DOHH2 (cell line): ENCODE measurements around the gene VRK2.

ENCODE experiments used
- H3F3A ChIP-seq: fragments of 200-600 bp; sonication (generic), shearing (Covaris generic); 2 replicates; pipeline ENCODE4 v1.6.0; 2016; ENCODE audit warnings: antibody characterized with exemption, mild to moderate bottlenecking; ENCODE audit not compliant: control insufficient read depth, insufficient read depth
- H3K27ac ChIP-seq: fragments of 200-600 bp; sonication (generic); 2 replicates; pipeline ENCODE4 v1.5.1; 2014; ENCODE audit warnings: low read depth, mild to moderate bottlenecking, low read length, moderate library complexity
- H3K27me3 ChIP-seq: fragments of 200-600 bp; sonication (generic); 2 replicates; pipeline ENCODE4 v1.6.1; 2014; ENCODE audit warnings: mild to moderate bottlenecking, low read length, mixed read lengths; ENCODE audit not compliant: control insufficient read depth
- H3K36me3 ChIP-seq: fragments of 200-600 bp; sonication (generic); 2 replicates; pipeline ENCODE4 v1.6.1; 2014; ENCODE audit warnings: mild to moderate bottlenecking, low read length, moderate library complexity, mixed read lengths; ENCODE audit not compliant: control insufficient read depth
- H3K4me1 ChIP-seq: fragments of 200-600 bp; sonication (generic); 2 replicates; pipeline ENCODE4 v1.6.1; 2014; ENCODE audit warnings: mild to moderate bottlenecking, low read length, mixed read lengths; ENCODE audit not compliant: control insufficient read depth
- H3K4me2 ChIP-seq: fragments of 200-600 bp; sonication (generic); 2 replicates; pipeline ENCODE4 v1.6.0; 2014; ENCODE audit warnings: mild to moderate bottlenecking, low read length, moderate library complexity
- H3K4me3 ChIP-seq: fragments of 200-600 bp; sonication (generic); 2 replicates; pipeline ENCODE4 v1.5.1; 2014; ENCODE audit warnings: mild to moderate bottlenecking, low read length, mixed read lengths
- H3K79me2 ChIP-seq: fragments of 200-600 bp; sonication (generic); 2 replicates; pipeline ENCODE4 v1.6.1; 2014; ENCODE audit warnings: mild to moderate bottlenecking, low read length, mixed read lengths; ENCODE audit not compliant: control insufficient read depth
- H3K9me2 ChIP-seq: fragments of 200-600 bp; sonication (generic); replicated peaks from 2 replicates; pipeline ENCODE4 v1.6.1; 2014; ENCODE audit warnings: mild to moderate bottlenecking, low read length, mixed read lengths; ENCODE audit not compliant: control insufficient read depth
- H3K9me3 ChIP-seq: fragments of 200-600 bp; sonication (generic); 2 replicates; pipeline ENCODE4 v1.6.1; 2014; ENCODE audit warnings: antibody characterized with exemption, low read length, mixed read lengths; ENCODE audit not compliant: control insufficient read depth, insufficient read depth
- H4K20me1 ChIP-seq: fragments of 200-600 bp; sonication (generic); 2 replicates; pipeline ENCODE4 v1.6.0; 2014; ENCODE audit warnings: low read depth, mild to moderate bottlenecking, antibody characterized with exemption, low read length, moderate library complexity; ENCODE audit not compliant: control insufficient read depth, insufficient read depth
- EZH2phosphoT487 ChIP-seq: fragments of 200-600 bp; sonication (generic); IDR thresholded peaks from 2 replicates; pipeline ENCODE4 v1.6.1; 2017; ENCODE audit warnings: borderline replicate concordance, mild to moderate bottlenecking, antibody characterized with exemption, low read length, moderate library complexity, mixed read lengths
- TF ChIP-seq, protein P1 (sequence below): fragments of 200-600 bp; sonication (generic); IDR thresholded peaks from one replicate; pipeline ENCODE4 v1.5.1; 2014; ENCODE audit warnings: antibody characterized with exemption, mild to moderate bottlenecking, low read depth, low read length; ENCODE audit not compliant: poor library complexity, severe bottlenecking

The VRK2 gene

DNA sequence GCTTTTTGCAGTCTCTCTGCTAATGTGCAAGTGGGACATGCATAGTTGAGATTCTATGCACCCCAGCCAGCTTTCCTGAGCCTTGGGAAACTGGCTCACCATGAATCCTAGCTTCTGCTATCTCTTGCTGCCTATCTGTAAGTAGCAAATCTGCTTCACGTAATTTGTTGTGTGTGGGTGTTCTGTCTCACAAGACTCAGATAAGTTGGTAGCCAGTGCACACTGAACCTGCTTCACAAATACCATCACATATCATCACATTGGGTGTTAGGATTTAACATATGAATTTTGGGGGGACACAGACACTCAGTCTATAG, 13.9 kb upstream of the VRK2 start:
- no peaks in the 10 kb centered on the region for H3K9me3 ChIP-seq
- no peaks in the 10 kb centered on the region for H4K20me1 ChIP-seq
- TF ChIP-seq, protein P1, sequence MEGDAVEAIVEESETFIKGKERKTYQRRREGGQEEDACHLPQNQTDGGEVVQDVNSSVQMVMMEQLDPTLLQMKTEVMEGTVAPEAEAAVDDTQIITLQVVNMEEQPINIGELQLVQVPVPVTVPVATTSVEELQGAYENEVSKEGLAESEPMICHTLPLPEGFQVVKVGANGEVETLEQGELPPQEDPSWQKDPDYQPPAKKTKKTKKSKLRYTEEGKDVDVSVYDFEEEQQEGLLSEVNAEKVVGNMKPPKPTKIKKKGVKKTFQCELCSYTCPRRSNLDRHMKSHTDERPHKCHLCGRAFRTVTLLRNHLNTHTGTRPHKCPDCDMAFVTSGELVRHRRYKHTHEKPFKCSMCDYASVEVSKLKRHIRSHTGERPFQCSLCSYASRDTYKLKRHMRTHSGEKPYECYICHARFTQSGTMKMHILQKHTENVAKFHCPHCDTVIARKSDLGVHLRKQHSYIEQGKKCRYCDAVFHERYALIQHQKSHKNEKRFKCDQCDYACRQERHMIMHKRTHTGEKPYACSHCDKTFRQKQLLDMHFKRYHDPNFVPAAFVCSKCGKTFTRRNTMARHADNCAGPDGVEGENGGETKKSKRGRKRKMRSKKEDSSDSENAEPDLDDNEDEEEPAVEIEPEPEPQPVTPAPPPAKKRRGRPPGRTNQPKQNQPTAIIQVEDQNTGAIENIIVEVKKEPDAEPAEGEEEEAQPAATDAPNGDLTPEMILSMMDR: no peak
- no peak for TF ChIP-seq EZH2phosphoT487
- peaks cover 25% of the 10 kb centered on the region for H3K4me1 ChIP-seq
- no peaks in the 10 kb centered on the region for H3K36me3 ChIP-seq
- H3K79me2 ChIP-seq: no peaks in the 10 kb centered on the region
- no peaks in the 10 kb centered on the region for H3K9me2 ChIP-seq
- H3K4me3 ChIP-seq: 0 out of 2 replicates have a peak overlapping the region, but pooled peaks have one; percentile 1
- H3F3A ChIP-seq: no peaks in the 10 kb centered on the region
- no peak overlapping the region for H3K27ac ChIP-seq
- no peaks in the 10 kb centered on the region for H3K27me3 ChIP-seq
- H3K4me2 ChIP-seq: peak overlapping the region; percentile 48

DNA sequence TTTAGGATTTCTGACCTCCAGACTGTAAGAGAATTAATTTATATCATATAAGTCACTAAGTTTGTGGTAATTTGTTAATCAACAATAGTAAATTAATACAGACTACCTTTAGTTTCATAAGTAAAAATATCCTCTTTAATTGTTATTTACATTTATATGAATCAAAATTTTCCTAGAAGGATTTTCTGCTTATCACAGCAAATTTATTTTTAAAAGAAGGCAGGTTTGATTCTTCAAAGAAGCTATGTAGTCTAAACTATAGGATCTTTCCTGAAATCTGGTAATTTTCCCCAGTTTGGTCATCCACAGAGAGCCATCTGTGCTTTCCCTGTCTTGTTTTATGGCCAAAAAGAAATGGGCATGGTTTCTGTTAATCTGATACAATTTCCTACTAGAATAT, 13.1 kb upstream of the VRK2 start:
- no peaks in the 10 kb centered on the region for H3K36me3 ChIP-seq

DNA sequence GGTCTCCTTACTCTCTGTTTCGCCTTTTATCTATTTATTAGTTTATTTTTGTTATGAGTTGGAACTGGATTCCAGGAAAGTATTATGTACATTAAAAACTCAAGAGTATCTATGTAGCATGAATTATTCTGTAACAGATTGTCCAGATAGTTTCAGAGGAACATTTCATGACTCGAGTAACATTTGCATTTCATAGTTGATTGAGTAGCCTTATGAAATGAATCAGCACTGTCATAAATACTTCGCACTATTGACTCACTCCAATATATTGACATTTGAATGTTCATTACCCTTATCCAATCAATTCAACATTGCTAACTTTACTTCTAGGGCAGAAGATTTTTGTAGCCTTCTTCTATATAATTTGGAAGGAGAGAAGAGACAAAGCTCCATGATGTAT, 11.3 kb upstream of the VRK2 start:
- Histone ChIP-seq H3K4me2 (no peak overlapping the region), H3K9me3 (no peaks in the 10 kb centered on the region), H3K9me2 (no peaks in the 10 kb centered on the region), H3K4me3 (no peak overlapping the region), H3K27ac (no peak overlapping the region), H3K36me3 (no peaks in the 10 kb centered on the region), H3K4me1 (peaks cover 35% of the 10 kb centered on the region), H3F3A (no peaks in the 10 kb centered on the region), H3K27me3 (no peaks in the 10 kb centered on the region), H3K79me2 (no peaks in the 10 kb centered on the region), H4K20me1 (no peaks in the 10 kb centered on the region)
- TF ChIP-seq, protein P1: no peak
- no peak for TF ChIP-seq EZH2phosphoT487

More for the DNA sequence above, 13.1 kb upstream of the VRK2 start:
- no peak for TF ChIP-seq EZH2phosphoT487
- TF ChIP-seq, protein P1: no peak
- Histone ChIP-seq H3K4me3 (no peak overlapping the region), H3K27me3 (no peaks in the 10 kb centered on the region), H3K27ac (no peak overlapping the region), H3K4me2 (no peak overlapping the region), H3K79me2 (no peaks in the 10 kb centered on the region), H3F3A (no peaks in the 10 kb centered on the region), H3K9me3 (no peaks in the 10 kb centered on the region), H4K20me1 (no peaks in the 10 kb centered on the region), H3K9me2 (no peaks in the 10 kb centered on the region), H3K4me1 (peaks cover 25% of the 10 kb centered on the region)

DNA sequence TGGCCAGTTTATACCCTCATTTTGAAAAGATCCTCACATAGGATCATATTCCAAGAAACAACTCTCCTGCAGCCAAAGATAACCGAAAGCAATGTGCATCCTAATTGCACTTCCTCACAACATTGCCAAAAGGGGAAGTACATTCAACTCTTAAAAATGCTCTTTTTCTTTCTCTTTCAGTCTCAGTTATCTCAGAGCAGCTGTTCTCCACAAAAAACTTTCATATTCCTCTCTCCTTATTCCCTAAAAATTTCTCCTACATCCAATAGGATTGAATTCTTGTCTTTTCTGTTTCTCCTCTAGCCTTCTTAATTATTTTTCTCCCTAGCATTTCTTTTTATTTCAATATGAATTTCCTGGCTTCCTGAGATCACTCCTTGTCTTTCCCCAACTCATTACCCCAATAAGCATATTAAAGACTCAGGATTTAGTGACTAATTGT, 7.4 kb upstream of the VRK2 start:
- H3F3A ChIP-seq: no peaks in the 10 kb centered on the region
- H3K4me2 ChIP-seq: peak overlapping the region; percentile 55
- no peaks in the 10 kb centered on the region for H3K79me2 ChIP-seq
- no peaks in the 10 kb centered on the region for H3K36me3 ChIP-seq
- TF ChIP-seq, protein P1: no peak
- no peak for TF ChIP-seq EZH2phosphoT487
- H4K20me1 ChIP-seq: no peaks in the 10 kb centered on the region
- H3K9me3 ChIP-seq: no peaks in the 10 kb centered on the region
- no peaks in the 10 kb centered on the region for H3K9me2 ChIP-seq
- no peaks in the 10 kb centered on the region for H3K27me3 ChIP-seq
- no peak overlapping the region for H3K27ac ChIP-seq
- peaks cover 22% of the 10 kb centered on the region for H3K4me1 ChIP-seq
- peak overlapping the region; percentile 40; the same call in 1 of the 2 replicates for H3K4me3 ChIP-seq
